HepG2 (cell line): ENCODE measurements around the gene PNPLA2. TPM values are rescaled to one million over a fixed set of nuclear protein-coding genes. Genes with fewer than 3 reads are reported as not detected.

ENCODE experiments used
- CENPT ChIP-seq: sonication (generic); formaldehyde crosslinking; IDR thresholded peaks from 2 replicates; pipeline ENCODE4 v1.8.0; 2022; ENCODE audit warnings: low read depth, mild to moderate bottlenecking, moderate library complexity, missing genetic modification reagents
- IKZF1 ChIP-seq: fragments of 450-650 bp; IDR thresholded peaks from 2 replicates; pipeline ENCODE4 v1.7.1; 2016
- MAFG ChIP-seq: sonication (generic); formaldehyde crosslinking; IDR thresholded peaks from 2 replicates; pipeline ENCODE4 v1.5.1; 2020; ENCODE audit warnings: mild to moderate bottlenecking, missing genetic modification reagents
- MYC ChIP-seq: sonication (generic); formaldehyde crosslinking; IDR thresholded peaks from 2 replicates; pipeline ENCODE4 v1.9.0; 2021; ENCODE audit warnings: missing genetic modification reagents, borderline replicate concordance
- ZNF337 ChIP-seq: sonication (generic); formaldehyde crosslinking; IDR thresholded peaks from 2 replicates; pipeline ENCODE4 v1.5.1; 2020; ENCODE audit warnings: missing genetic modification reagents, low read depth, mild to moderate bottlenecking, borderline replicate concordance
- ZNF383 ChIP-seq: sonication (generic); formaldehyde crosslinking; IDR thresholded peaks from 2 replicates; pipeline ENCODE4 v1.4.0; 2020; ENCODE audit warnings: missing genetic modification reagents, mild to moderate bottlenecking, borderline replicate concordance
- ZNF44 ChIP-seq: sonication (generic); formaldehyde crosslinking; IDR thresholded peaks from 2 replicates; pipeline ENCODE4 v1.5.1; 2020; ENCODE audit warnings: mild to moderate bottlenecking, missing genetic modification reagents
- ZNF460 ChIP-seq: sonication (generic); formaldehyde crosslinking; IDR thresholded peaks from 2 replicates; pipeline ENCODE4 v1.5.1; 2020; ENCODE audit warnings: missing genetic modification reagents, mild to moderate bottlenecking, borderline replicate concordance
- ZNF558 ChIP-seq: sonication (generic); formaldehyde crosslinking; IDR thresholded peaks from 2 replicates; pipeline ENCODE4 v1.9.0; 2022; ENCODE audit warnings: mild to moderate bottlenecking, missing genetic modification reagents, borderline replicate concordance
- ZNF614 ChIP-seq: IDR thresholded peaks from 2 replicates; pipeline ENCODE4 v1.6.1; 2018; ENCODE audit warnings: missing biosample characterization, missing genetic modification reagents, inconsistent platforms, borderline replicate concordance
- ZNF720 ChIP-seq: sonication (generic); formaldehyde crosslinking; IDR thresholded peaks from 2 replicates; pipeline ENCODE4 v1.4.0; 2020; ENCODE audit warnings: missing genetic modification reagents
- ZSCAN20 ChIP-seq: sonication (generic); formaldehyde crosslinking; IDR thresholded peaks from 2 replicates; pipeline ENCODE4 v1.4.0; 2020; ENCODE audit warnings: missing genetic modification reagents, mild to moderate bottlenecking, borderline replicate concordance
- polyA plus RNA-seq, 8 experiments: library from polyadenylated mRNA; depleted of rRNA in 3 of 8; stranded (reverse) in 7 of 8; unstranded in 1 of 8; fragments of >200 nt; fragmentation: Illumina TruSeq in 4 of 8; extraction: Trizol in 4 of 8; gene quantifications; 2 replicates each; pipeline versions ENCODE4 v1.2.1 to v1.2.3, GENCODE V29; 2011 to 2016; ENCODE audit warnings: low read depth in 4 of 8, missing spikeins in 1 of 8, mixed read lengths in 1 of 8; ENCODE audit not compliant: insufficient read depth in 1 of 8
- total RNA-seq, 5 experiments: library from RNA; depleted of rRNA; stranded (reverse); fragments of >200 nt; fragmentation: Illumina TruSeq; extraction: Trizol; gene quantifications; 2 replicates each; pipeline ENCODE4 v1.2.3, GENCODE V29; 2016; ENCODE audit warnings: low read depth in 1 of 5
- TF ChIP-seq, protein P1 (sequence below): sonication (generic); formaldehyde crosslinking; IDR thresholded peaks from 2 replicates; pipeline ENCODE4 v1.4.0; 2020; ENCODE audit warnings: missing genetic modification reagents
- TF ChIP-seq, protein P2 (sequence below): sonication (generic); formaldehyde crosslinking; IDR thresholded peaks from 2 replicates; pipeline ENCODE4 v1.4.0; 2020; ENCODE audit warnings: mild to moderate bottlenecking, missing genetic modification reagents
- TF ChIP-seq, protein P3 (sequence below): sonication (generic); formaldehyde crosslinking; IDR thresholded peaks from 2 replicates; pipeline ENCODE4 v1.4.0; 2020; ENCODE audit warnings: missing genetic modification reagents
- TF ChIP-seq, protein P4 (sequence below): sonication (generic); formaldehyde crosslinking; IDR thresholded peaks from one replicate; pipeline ENCODE4 v1.5.1; 2020; ENCODE audit warnings: mild to moderate bottlenecking, missing genetic modification reagents; ENCODE audit errors: not compliant biosample characterization

PNPLA2 gene
- total and polyA plus RNA-seq, 2 of the 13 experiments (the other 11 are each of a cell fraction or from before 2014, with no cell fraction given): 10.5 to 43.2 TPM

DNA sequence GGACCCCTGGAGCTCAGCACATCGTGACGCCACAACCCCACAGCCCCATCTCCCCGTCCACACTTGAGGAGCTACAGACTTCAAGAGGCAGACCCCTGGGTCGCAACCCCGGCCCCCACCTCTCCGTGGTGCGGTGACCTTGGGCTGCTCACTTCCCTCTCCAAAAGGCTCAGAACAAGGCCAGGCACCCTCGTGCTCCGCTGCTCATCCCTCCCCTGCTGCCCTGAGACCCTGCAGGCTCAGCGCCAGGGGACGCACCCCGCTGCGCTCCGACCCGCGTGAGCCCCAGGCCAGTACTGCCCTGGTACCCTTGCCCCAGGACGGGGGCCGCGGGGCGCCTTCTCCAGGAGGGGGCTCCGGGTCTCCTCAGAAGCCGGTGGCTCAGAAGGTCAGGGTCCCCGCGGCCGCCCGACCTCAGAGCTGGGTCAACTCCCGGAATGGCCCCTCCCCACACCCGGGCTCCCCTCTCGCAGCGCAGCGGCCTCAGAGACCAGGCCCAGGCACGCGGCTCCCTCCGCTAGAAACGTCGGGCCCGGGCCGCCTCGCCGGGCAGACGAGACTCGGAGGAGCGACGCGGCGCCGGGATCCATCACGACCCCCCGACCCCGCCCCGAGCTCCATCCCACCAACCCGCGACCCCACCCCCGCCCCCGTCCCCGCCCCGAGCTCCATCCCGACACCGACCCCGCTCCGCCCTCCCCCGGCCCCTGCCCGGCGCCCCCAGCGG is 42.0 kb upstream of the PNPLA2 start (continued):
- TF ChIP-seq, protein P1, sequence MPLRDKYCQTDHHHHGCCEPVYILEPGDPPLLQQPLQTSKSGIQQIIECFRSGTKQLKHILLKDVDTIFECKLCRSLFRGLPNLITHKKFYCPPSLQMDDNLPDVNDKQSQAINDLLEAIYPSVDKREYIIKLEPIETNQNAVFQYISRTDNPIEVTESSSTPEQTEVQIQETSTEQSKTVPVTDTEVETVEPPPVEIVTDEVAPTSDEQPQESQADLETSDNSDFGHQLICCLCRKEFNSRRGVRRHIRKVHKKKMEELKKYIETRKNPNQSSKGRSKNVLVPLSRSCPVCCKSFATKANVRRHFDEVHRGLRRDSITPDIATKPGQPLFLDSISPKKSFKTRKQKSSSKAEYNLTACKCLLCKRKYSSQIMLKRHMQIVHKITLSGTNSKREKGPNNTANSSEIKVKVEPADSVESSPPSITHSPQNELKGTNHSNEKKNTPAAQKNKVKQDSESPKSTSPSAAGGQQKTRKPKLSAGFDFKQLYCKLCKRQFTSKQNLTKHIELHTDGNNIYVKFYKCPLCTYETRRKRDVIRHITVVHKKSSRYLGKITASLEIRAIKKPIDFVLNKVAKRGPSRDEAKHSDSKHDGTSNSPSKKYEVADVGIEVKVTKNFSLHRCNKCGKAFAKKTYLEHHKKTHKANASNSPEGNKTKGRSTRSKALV (CRISPR knock-in tag): no peak
- TF ChIP-seq ZNF44 (CRISPR knock-in tag) (no peak), ZNF383 (CRISPR knock-in tag) (0 out of 2 replicates have a peak, but pooled peaks have one; percentile 8), ZNF614 (no peak), ZNF720 (CRISPR knock-in tag) (no peak), ZSCAN20 (no peak), ZNF337 (CRISPR knock-in tag) (no peak), CENPT (CRISPR knock-in tag) (no peak), MAFG (CRISPR knock-in tag) (no peak), ZNF558 (CRISPR knock-in tag) (peak; percentile 42; the same call in 1 of the 2 replicates), IKZF1 (no peak), MYC (CRISPR knock-in tag) (peak; percentile 58), ZNF460 (no peak)
- TF ChIP-seq, protein P2, sequence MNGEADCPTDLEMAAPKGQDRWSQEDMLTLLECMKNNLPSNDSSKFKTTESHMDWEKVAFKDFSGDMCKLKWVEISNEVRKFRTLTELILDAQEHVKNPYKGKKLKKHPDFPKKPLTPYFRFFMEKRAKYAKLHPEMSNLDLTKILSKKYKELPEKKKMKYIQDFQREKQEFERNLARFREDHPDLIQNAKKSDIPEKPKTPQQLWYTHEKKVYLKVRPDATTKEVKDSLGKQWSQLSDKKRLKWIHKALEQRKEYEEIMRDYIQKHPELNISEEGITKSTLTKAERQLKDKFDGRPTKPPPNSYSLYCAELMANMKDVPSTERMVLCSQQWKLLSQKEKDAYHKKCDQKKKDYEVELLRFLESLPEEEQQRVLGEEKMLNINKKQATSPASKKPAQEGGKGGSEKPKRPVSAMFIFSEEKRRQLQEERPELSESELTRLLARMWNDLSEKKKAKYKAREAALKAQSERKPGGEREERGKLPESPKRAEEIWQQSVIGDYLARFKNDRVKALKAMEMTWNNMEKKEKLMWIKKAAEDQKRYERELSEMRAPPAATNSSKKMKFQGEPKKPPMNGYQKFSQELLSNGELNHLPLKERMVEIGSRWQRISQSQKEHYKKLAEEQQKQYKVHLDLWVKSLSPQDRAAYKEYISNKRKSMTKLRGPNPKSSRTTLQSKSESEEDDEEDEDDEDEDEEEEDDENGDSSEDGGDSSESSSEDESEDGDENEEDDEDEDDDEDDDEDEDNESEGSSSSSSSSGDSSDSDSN (CRISPR knock-in tag): peak; percentile 43
- TF ChIP-seq, protein P3, sequence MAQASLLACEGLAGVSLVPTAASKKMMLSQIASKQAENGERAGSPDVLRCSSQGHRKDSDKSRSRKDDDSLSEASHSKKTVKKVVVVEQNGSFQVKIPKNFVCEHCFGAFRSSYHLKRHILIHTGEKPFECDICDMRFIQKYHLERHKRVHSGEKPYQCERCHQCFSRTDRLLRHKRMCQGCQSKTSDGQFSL (CRISPR knock-in tag): 0 out of 2 replicates have a peak, but pooled peaks have one; percentile 46
- TF ChIP-seq, protein P4, sequence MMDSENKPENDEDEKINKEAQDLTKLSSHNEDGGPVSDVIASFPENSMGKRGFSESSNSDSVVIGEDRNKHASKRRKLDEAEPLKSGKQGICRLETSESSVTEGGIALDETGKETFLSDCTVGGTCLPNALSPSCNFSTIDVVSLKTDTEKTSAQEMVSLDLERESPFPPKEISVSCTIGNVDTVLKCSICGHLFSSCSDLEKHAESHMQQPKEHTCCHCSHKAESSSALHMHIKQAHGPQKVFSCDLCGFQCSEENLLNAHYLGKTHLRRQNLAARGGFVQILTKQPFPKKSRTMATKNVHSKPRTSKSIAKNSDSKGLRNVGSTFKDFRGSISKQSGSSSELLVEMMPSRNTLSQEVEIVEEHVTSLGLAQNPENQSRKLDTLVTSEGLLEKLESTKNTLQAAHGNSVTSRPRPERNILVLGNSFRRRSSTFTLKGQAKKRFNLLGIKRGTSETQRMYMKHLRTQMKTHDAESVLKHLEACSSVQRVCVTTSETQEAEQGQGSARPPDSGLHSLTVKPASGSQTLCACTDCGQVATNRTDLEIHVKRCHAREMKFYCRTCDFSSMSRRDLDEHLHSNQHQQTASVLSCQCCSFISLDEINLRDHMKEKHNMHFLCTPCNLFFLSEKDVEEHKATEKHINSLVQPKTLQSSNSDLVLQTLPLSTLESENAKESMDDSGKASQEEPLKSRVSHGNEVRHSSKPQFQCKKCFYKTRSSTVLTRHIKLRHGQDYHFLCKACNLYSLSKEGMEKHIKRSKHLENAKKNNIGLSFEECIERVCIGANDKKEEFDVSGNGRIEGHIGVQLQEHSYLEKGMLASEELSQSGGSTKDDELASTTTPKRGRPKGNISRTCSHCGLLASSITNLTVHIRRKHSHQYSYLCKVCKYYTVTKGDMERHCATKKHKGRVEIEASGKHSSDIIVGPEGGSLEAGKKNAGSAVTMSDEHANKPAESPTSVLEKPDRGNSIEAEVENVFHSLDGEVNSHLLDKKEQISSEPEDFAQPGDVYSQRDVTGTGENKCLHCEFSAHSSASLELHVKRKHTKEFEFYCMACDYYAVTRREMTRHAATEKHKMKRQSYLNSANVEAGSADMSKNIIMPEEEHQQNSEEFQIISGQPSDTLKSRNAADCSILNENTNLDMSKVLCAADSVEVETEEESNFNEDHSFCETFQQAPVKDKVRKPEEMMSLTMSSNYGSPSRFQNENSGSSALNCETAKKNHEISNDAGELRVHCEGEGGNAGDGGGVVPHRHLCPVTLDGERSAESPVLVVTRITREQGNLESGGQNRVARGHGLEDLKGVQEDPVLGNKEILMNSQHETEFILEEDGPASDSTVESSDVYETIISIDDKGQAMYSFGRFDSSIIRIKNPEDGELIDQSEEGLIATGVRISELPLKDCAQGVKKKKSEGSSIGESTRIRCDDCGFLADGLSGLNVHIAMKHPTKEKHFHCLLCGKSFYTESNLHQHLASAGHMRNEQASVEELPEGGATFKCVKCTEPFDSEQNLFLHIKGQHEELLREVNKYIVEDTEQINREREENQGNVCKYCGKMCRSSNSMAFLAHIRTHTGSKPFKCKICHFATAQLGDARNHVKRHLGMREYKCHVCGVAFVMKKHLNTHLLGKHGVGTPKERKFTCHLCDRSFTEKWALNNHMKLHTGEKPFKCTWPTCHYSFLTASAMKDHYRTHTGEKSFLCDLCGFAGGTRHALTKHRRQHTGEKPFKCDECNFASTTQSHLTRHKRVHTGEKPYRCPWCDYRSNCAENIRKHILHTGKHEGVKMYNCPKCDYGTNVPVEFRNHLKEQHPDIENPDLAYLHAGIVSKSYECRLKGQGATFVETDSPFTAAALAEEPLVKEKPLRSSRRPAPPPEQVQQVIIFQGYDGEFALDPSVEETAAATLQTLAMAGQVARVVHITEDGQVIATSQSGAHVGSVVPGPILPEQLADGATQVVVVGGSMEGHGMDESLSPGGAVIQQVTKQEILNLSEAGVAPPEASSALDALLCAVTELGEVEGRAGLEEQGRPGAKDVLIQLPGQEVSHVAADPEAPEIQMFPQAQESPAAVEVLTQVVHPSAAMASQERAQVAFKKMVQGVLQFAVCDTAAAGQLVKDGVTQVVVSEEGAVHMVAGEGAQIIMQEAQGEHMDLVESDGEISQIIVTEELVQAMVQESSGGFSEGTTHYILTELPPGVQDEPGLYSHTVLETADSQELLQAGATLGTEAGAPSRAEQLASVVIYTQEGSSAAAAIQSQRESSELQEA (CRISPR knock-in tag): peak; percentile 60
